Measurements from ENCODE around the gene ITPK1. TPM values are rescaled to one million over a fixed set of nuclear protein-coding genes. Genes with fewer than 3 reads are reported as not detected.

Gene ITPK1
- total RNA-seq, 4 donors from 2014 or later, result 32.6 to 94.9 (median 54.6) TPM

DNA sequence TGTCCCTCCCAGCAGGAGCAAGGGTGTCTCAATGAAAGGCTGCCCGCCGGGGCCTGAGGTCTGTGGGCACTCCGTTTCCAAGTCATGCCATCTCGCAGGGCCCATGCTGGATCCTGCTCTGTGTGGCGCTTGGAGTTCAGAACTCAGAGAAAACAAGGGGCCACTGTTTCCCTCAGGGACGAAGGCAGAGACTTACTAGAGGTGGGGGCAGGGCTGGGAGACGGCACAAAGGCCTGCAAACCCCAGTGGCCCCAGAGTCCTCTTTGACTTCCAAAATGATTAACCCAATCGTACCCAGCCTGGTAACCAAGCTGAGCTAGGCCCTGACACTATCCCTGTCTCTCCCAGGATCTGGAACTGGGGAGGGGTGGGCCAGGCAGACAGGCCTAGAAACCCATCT, 95.8 kb downstream of the ITPK1 start:
- ATAC-seq (ENCODE audit: low FRiP score) (no peak), DNase-seq (ENCODE audit: low spot score) (no peak)
- TF ChIP-seq, protein P1, sequence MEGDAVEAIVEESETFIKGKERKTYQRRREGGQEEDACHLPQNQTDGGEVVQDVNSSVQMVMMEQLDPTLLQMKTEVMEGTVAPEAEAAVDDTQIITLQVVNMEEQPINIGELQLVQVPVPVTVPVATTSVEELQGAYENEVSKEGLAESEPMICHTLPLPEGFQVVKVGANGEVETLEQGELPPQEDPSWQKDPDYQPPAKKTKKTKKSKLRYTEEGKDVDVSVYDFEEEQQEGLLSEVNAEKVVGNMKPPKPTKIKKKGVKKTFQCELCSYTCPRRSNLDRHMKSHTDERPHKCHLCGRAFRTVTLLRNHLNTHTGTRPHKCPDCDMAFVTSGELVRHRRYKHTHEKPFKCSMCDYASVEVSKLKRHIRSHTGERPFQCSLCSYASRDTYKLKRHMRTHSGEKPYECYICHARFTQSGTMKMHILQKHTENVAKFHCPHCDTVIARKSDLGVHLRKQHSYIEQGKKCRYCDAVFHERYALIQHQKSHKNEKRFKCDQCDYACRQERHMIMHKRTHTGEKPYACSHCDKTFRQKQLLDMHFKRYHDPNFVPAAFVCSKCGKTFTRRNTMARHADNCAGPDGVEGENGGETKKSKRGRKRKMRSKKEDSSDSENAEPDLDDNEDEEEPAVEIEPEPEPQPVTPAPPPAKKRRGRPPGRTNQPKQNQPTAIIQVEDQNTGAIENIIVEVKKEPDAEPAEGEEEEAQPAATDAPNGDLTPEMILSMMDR (IDR thresholded peaks at IDR 0.05), result no peak

DNA sequence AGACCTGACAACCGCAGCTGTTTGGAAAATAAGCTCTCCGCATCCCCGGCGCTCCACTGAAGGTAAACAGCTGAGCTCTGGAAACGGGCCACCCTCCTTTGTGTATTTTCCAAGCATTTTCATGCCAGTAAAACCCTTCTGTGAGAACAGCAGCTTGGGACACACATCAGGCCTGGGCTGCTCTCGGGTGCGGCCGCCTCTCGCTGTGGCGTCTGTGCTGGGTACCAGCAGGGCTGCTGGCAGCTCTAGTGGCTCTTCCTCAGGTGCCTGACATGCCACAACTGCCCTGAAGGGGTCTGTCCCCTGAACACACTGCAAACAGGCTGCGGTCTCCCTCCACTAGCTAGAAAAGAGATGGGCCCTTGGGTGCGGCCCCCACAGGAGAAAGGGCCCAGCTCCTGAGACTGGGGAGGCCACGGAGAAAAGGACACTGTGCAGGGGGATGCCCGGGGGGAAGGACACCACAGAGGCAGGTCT, 96.3 kb downstream of the ITPK1 start:
- TF ChIP-seq, protein P1 (IDR thresholded peaks at IDR 0.05), result no peak
- no peak for ATAC-seq (ENCODE audit: low FRiP score)
- no peak for DNase-seq (ENCODE audit: low spot score)

DNA sequence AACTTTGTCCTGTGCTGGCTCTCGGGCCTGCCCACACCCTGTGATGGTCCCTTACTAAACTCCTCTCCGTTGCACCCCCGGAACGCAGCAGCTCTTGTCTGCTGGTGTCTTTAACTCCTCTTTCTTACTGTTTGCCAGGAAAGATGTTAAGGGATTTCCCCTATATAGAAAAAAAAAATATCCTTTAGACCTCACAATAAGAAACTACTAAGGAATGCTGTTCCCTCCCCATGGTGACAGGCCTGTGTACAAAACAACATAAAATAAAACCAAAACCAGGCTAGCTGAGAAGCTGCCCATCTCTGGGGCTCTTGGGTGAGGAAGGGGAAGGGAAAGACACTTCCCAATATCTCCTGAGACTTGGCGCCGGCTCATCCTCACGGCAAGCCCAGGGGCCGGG, 97.4 kb downstream of the ITPK1 start:
- TF ChIP-seq, protein P1 (IDR thresholded peaks at IDR 0.05), result no peak
- DNase-seq (ENCODE audit: low spot score) (no peak), ATAC-seq (ENCODE audit: low FRiP score) (no peak)

GRCh38 chr14:93017898-93018297, 97.8 kb downstream of the ITPK1 start:
- ATAC-seq (ENCODE audit: low FRiP score) (no peak), DNase-seq (ENCODE audit: low spot score) (no peak)
- TF ChIP-seq, protein P1 (IDR thresholded peaks at IDR 0.05), result no peak

GRCh38 chr14:93017301-93017797, 98.4 kb downstream of the ITPK1 start:
- DNase-seq (ENCODE audit: low spot score) (no peak), ATAC-seq (ENCODE audit: low FRiP score) (no peak)
- TF ChIP-seq, protein P1 (IDR thresholded peaks at IDR 0.05), result no peak

DNA sequence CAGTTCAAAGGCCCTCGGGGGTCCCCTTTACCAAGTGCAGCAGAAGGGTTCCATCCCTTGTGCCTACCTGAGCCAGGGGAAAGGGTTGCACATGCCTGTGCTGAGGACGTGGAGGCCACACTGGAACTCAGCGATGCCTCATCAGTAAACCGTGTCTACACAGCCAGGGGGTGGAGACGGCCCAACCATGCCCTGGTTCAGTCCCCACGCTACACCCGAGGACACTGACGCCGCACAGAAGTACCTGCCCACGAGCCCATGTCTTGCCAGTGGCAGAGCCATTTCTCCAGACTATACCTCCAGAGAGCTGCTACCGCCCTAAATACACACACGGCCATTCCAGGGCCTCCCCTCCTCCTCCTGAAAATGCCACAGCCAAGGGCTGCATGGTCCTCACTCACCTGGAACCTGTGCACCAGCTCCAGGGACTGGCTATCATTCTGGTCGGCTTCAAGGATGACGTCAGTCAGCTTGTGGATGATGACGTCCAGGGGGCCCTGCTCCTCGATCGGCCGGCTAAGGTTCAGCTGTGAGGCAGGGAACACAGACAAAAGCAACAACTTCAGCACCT, 99.4 kb downstream of the ITPK1 start:
- ATAC-seq (ENCODE audit: low FRiP score) (no peak), DNase-seq (ENCODE audit: low spot score) (no peak)
- TF ChIP-seq, protein P1 (IDR thresholded peaks at IDR 0.05), result no peak

- DNase-seq (ENCODE audit: low spot score) (no peak), ATAC-seq (ENCODE audit: low FRiP score) (no peak)
- TF ChIP-seq, protein P1 (IDR thresholded peaks at IDR 0.05), result no peak
Observed at GRCh38 chr14:93015505-93015904, 100.2 kb downstream of the ITPK1 start.
